IMR-90 (cell line): Measurements from ENCODE around the gene SLC16A2.

Experiments
- BHLHE40 ChIP-seq: fragments of 150-350 bp; IDR thresholded peaks from 2 replicates; pipeline ENCODE4 v1.6.1; 2016; ENCODE audit warnings: mild to moderate bottlenecking, low read depth, low read length
- CEBPB ChIP-seq: IDR thresholded peaks from 2 replicates; pipeline ENCODE4 v1.6.1; 2012; ENCODE audit warnings: low read depth, low read length, improper control_type of control experiment
- CHD1 ChIP-seq: IDR thresholded peaks from 2 replicates; pipeline ENCODE4 v1.6.1; 2012; ENCODE audit warnings: low read depth, low read length, improper control_type of control experiment
- FOS ChIP-seq: fragments of 150-350 bp; IDR thresholded peaks from 2 replicates; pipeline ENCODE4 v1.6.1; 2016; ENCODE audit warnings: low read depth, low read length
- MAZ ChIP-seq: IDR thresholded peaks from 2 replicates; pipeline ENCODE4 v1.6.1; 2012; ENCODE audit warnings: low read depth, mild to moderate bottlenecking, low read length, improper control_type of control experiment, moderate library complexity, borderline replicate concordance
- MXI1 ChIP-seq: IDR thresholded peaks from 2 replicates; pipeline ENCODE4 v1.6.1; 2012; ENCODE audit warnings: low read depth, mild to moderate bottlenecking, low read length, moderate library complexity, borderline replicate concordance
- NFE2L2 ChIP-seq: fragments of 150-350 bp; IDR thresholded peaks from 2 replicates; pipeline ENCODE4 v1.6.1; 2016; ENCODE audit warnings: low read depth, mild to moderate bottlenecking, low read length
- POLR2A ChIP-seq: IDR thresholded peaks from 2 replicates; pipeline ENCODE4 v1.6.1; 2012; ENCODE audit warnings: mild to moderate bottlenecking, low read depth, low read length
- RAD21 ChIP-seq: IDR thresholded peaks from 2 replicates; pipeline ENCODE4 v1.6.1; 2012; ENCODE audit warnings: low read length, improper control_type of control experiment
- RCOR1 ChIP-seq: IDR thresholded peaks from 2 replicates; pipeline ENCODE4 v1.6.1; 2012; ENCODE audit warnings: mild to moderate bottlenecking, low read length, improper control_type of control experiment; ENCODE audit not compliant: insufficient replicate concordance
- RFX5 ChIP-seq: IDR thresholded peaks from 2 replicates; pipeline ENCODE4 v1.8.0; 2012; ENCODE audit warnings: low read depth, mild to moderate bottlenecking, low read length, moderate library complexity
- SMC3 ChIP-seq: fragments of 150-350 bp; IDR thresholded peaks from 2 replicates; pipeline ENCODE4 v1.6.1; 2016; ENCODE audit warnings: low read depth, mild to moderate bottlenecking, antibody characterized with exemption, low read length, moderate library complexity
- TF ChIP-seq, protein P1 (sequence below): conservative IDR thresholded peaks from 2 replicates; pipeline ENCODE4 v1.5.1; 2012; ENCODE audit warnings: mild to moderate bottlenecking, low read depth, low read length, improper control_type of control experiment
- TF ChIP-seq, protein P2 (sequence below): fragments of 150-350 bp; IDR thresholded peaks from 2 replicates; pipeline ENCODE4 v1.6.1; 2017; ENCODE audit warnings: mild to moderate bottlenecking, antibody characterized with exemption, low read length, low read depth

DNA sequence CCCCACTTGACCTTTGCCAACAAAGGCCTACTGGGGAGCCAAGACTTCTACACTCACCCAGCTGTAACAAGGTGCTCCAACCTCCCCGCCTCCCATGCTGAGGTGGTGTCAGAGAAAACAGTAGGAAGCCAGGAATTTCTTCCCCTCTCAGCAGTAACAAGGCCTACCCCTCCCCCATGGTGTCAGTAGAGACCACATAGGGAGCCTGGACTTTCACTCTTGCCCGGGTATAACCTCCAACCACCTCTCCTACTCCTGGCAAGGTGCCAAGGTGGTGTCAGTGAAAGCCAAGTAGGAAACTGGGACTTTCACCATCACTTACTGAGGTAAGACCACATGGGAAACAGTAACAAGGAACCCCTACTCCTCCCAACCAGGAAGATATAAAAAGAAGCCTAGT, 93.1 kb downstream of the SLC16A2 start:
- TF ChIP-seq RAD21 (no peak), POLR2A (no peak), FOS (no peak), CEBPB (no peak), SMC3 (no peak), MXI1 (no peak), NFE2L2 (no peak), RCOR1 (no peak), RFX5 (no peak), BHLHE40 (no peak), MAZ (no peak), CHD1 (no peak)
- TF ChIP-seq, protein P1, sequence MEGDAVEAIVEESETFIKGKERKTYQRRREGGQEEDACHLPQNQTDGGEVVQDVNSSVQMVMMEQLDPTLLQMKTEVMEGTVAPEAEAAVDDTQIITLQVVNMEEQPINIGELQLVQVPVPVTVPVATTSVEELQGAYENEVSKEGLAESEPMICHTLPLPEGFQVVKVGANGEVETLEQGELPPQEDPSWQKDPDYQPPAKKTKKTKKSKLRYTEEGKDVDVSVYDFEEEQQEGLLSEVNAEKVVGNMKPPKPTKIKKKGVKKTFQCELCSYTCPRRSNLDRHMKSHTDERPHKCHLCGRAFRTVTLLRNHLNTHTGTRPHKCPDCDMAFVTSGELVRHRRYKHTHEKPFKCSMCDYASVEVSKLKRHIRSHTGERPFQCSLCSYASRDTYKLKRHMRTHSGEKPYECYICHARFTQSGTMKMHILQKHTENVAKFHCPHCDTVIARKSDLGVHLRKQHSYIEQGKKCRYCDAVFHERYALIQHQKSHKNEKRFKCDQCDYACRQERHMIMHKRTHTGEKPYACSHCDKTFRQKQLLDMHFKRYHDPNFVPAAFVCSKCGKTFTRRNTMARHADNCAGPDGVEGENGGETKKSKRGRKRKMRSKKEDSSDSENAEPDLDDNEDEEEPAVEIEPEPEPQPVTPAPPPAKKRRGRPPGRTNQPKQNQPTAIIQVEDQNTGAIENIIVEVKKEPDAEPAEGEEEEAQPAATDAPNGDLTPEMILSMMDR = no peak
- TF ChIP-seq, protein P2, sequence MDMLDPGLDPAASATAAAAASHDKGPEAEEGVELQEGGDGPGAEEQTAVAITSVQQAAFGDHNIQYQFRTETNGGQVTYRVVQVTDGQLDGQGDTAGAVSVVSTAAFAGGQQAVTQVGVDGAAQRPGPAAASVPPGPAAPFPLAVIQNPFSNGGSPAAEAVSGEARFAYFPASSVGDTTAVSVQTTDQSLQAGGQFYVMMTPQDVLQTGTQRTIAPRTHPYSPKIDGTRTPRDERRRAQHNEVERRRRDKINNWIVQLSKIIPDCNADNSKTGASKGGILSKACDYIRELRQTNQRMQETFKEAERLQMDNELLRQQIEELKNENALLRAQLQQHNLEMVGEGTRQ = no peak
